KMS-11 (cell line): ENCODE data around the gene CP.

ENCODE experiments used
- H2AFZ ChIP-seq: fragments of 200-600 bp; sonication (generic); 2 replicates; pipeline ENCODE4 v1.6.1; 2016; ENCODE audit warnings: antibody characterized with exemption, mixed run types, low read depth
- H3K27ac ChIP-seq: fragments of 200-600 bp; sonication (generic); 2 replicates; pipeline ENCODE4 v1.6.1; 2016; ENCODE audit warnings: mild to moderate bottlenecking, mixed run types
- H3K27me3 ChIP-seq: fragments of 200-600 bp; sonication (generic); 2 replicates; pipeline ENCODE4 v1.6.1; 2017; ENCODE audit warnings: mild to moderate bottlenecking, low read depth, mixed run types, moderate library complexity; ENCODE audit not compliant: insufficient read depth
- H3K36me3 ChIP-seq: fragments of 200-600 bp; sonication (generic); 2 replicates; pipeline ENCODE4 v1.6.1; 2017; ENCODE audit warnings: mild to moderate bottlenecking, mixed run types; ENCODE audit not compliant: insufficient read depth
- H3K4me1 ChIP-seq: fragments of 200-600 bp; sonication (generic); 2 replicates; pipeline ENCODE4 v1.6.1; 2016; ENCODE audit warnings: mild to moderate bottlenecking, low read depth, mixed run types; ENCODE audit not compliant: poor library complexity, severe bottlenecking
- H3K4me2 ChIP-seq: fragments of 200-600 bp; sonication (generic); 2 replicates; pipeline ENCODE4 v1.7.0; 2016; ENCODE audit warnings: mild to moderate bottlenecking, mixed run types
- H3K4me3 ChIP-seq: fragments of 200-600 bp; sonication (generic); IDR thresholded peaks from 2 replicates; pipeline ENCODE4 v1.6.1; 2017; ENCODE audit warnings: low read depth, low read length, mixed read lengths; ENCODE audit not compliant: insufficient read depth
- H3K79me2 ChIP-seq: fragments of 200-600 bp; sonication (generic); 2 replicates; pipeline ENCODE4 v1.6.1; 2016; ENCODE audit warnings: low read depth, mixed run types; ENCODE audit not compliant: insufficient read depth
- H3K9ac ChIP-seq: fragments of 200-600 bp; sonication (generic); 2 replicates; pipeline ENCODE4 v1.6.1; 2016; ENCODE audit warnings: mild to moderate bottlenecking, mixed run types
- H4K20me1 ChIP-seq: fragments of 200-600 bp; sonication (generic); 2 replicates; pipeline ENCODE4 v1.6.1; 2016; ENCODE audit warnings: mild to moderate bottlenecking, mixed run types; ENCODE audit not compliant: insufficient read depth
- CTCF ChIP-seq: fragments of 200-600 bp; sonication (generic); conservative IDR thresholded peaks from 2 replicates; pipeline ENCODE4 v1.6.1; 2017; ENCODE audit warnings: low read depth, mild to moderate bottlenecking, antibody characterized with exemption, low read length, moderate library complexity, mixed read lengths

CP gene

GRCh38 chr3:149251186-149251585 is 29.6 kb upstream of the CP start:
- peaks cover 46% of the 10 kb centered on the region for H3K4me1 ChIP-seq
- no peaks in the 10 kb centered on the region for H3K79me2 ChIP-seq
- TF ChIP-seq CTCF, result no peak
- no peak overlapping the region for H3K27ac ChIP-seq
- H3K36me3 ChIP-seq, result no peaks in the 10 kb centered on the region
- no peaks in the 10 kb centered on the region for H4K20me1 ChIP-seq
- H3K27me3 ChIP-seq, result no peaks in the 10 kb centered on the region
- no peak overlapping the region for H3K9ac ChIP-seq
- H2AFZ ChIP-seq, result no peak overlapping the region
- H3K4me2 ChIP-seq, result no peak overlapping the region
- H3K4me3 ChIP-seq, result no peak overlapping the region

DNA sequence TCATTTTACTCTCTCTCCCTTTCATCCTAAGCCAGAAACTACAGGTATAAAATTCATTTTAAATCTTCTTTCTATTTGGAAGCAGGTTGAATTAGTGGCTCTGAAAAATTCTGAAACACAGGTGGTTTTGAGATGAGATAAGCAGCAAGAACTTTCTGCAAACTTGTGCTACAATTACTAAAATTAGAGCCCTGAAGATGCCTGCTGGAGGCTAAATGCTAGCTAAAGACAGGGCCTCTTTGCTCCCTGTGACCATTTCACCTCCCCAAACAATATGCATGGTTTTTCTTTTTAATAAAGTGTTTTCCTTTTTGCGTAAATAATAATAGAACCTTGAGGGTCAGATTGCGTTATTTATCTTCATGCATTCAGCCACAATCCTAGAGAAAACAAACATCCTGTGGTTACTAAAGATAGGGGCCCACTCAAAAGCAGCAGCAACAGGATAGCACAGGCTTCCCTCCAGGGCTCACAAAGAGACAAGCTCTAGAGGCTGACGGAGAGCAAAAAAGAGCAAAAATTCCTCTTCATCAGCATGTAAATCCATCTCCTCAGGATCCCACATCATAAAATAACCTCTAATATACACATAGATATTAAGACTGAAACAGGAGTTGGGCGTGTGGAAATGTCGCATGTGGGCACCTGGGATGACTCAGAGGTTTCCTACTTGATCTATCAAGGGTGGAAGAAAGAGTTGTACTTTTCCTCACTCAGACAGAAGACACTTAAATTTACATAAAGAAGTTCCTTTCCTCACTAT is 26.5 kb upstream of the CP start:
- Histone ChIP-seq H3K27me3 (no peaks in the 10 kb centered on the region), H3K4me2 (peak overlapping the region; percentile 90), H3K36me3 (no peaks in the 10 kb centered on the region), H4K20me1 (no peaks in the 10 kb centered on the region), H3K27ac (peak overlapping the region; percentile 92), H3K9ac (peak overlapping the region; percentile 68), H3K4me3 (peak overlapping the region; percentile 68), H3K79me2 (no peaks in the 10 kb centered on the region), H3K4me1 (peaks cover 77% of the 10 kb centered on the region), H2AFZ (peak overlapping the region; percentile 67)
- no peak for TF ChIP-seq CTCF

DNA sequence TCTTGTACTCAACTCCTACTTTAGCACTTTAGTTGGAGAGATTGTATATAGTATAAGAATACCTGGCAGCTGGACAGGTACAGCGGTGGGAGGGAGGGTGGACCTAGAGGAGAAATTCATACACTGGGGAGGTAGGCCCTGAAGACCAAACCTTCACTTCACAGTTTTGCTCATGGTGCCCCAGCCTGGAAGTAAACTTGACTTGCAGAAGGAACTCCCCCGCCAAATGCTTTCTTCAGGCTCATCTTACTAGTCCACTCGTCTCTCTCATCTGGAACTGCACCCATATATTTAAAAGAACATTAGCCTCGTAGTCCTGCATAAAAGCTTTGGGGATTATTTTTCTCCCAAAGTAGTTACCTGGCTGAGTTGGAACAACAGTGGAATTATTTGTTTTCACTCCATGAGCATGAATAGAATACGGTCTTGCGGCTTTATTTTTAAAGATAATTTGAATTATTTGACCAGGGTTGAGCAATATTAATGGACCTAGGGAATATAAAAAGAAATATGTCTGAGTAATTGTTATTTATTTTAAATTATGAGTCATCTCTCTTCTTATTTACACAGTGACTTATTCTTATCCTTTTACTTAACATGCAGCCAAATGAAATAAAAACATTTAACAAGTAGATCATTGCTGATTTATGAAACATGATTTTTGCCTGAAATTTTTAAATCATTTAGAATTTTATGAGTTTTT is 25.5 kb upstream of the CP start:
- Histone ChIP-seq H3K27ac (peak overlapping the region; percentile 92), H3K4me1 (peaks cover 86% of the 10 kb centered on the region)

More for the DNA sequence above, 25.5 kb upstream of the CP start:
- Histone ChIP-seq H3K27me3 (no peaks in the 10 kb centered on the region), H2AFZ (no peak overlapping the region; the same call in 1 of the 2 replicates), H4K20me1 (no peaks in the 10 kb centered on the region), H3K36me3 (no peaks in the 10 kb centered on the region), H3K9ac (0 out of 2 replicates have a peak overlapping the region, but pooled peaks have one; percentile 68), H3K4me3 (no peak overlapping the region), H3K79me2 (no peaks in the 10 kb centered on the region), H3K4me2 (peak overlapping the region; percentile 90)
- no peak for TF ChIP-seq CTCF
